Prostate gland (tissue), 2 donors: ENCODE data around the gene ZNF527.

Source experiments
- CTCF ChIP-seq, 4 experiments: fragments of 200-600 bp in 2 of 4; fragments of 450-650 bp in 2 of 4; sonication (generic) in 2 of 4; IDR thresholded peaks; 1 replicate in 3 of 4; 2 replicates in 1 of 4; pipeline ENCODE4 v1.5.1; 2016 to 2019; ENCODE audit warnings: antibody characterized with exemption in 4 of 4, mild to moderate bottlenecking in 2 of 4, moderate library complexity in 2 of 4
- POLR2A ChIP-seq: fragments of 450-650 bp; IDR thresholded peaks from one replicate; pipeline ENCODE4 v1.6.1; 2016; ENCODE audit warnings: antibody characterized with exemption, mild to moderate bottlenecking

DNA sequence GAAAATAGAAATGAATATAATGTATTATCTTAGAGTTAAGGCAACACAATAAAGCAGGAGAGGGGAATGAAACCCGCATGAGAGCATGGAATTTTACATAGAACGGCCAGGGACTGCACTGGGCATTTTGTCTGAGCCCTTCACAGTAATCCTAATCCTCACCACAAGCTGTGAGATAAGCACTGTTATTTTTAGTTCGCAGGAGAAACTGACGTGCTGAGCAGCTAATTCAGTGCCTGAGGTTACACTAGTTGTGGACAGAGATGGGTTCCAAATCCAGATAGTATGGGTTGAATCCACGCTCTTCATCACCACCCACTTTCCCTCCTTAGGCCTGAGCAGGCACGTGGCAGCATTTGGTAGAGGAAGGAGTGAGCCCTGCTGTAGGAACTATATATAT lies 24.8 kb upstream of the ZNF527 start:
- TF ChIP-seq POLR2A (no peak), CTCF (IDR thresholded peaks at IDR 0.05) (no peak)
